Measurements from ENCODE around the gene HMG20A.

The HMG20A gene

DNA sequence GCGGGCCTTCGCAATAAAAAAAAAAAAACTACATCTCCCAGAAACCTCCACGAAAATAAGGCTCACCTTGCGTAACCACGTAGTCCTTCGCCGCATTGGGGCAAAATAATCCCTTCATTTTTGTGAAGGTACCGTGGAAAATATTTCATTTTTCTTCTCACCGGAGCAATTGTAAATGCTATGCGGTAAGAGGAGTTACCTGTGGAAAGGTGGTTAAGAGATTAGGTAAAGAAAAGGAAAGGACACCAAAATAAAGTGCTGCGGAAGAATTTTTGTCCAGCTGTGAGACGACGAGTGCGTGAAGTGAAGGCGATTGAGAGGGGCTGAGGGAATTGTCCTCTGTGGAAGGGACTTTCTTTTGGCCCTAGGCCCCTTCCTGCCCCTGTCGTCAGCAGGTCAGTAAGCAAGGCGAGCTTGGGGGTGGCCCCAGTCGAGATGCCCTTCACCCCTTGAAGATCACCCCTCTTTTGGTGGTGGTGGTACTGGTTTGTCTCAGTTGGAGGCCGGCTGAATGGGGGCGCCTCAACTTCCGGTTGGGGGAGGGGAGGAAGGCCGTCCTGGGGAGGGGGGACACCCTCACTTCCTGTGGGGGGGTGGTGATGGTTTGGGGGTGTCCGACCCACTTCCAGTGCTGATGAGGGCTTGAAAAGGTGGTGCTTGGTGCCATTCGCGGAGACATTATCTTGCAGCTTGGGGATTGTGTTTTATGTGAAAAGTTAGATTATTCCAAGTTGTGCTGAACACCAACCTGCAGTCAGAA lies at the start of gene HMG20A:
HMG20A (plus strand) TSS at position 279 of the 760 bp plus-strand sequence. CDS start 37,520 bp downstream, outside the sequence.
- peak; percentile 81 for DNase-seq (ENCODE audit: low read depth)
- H3K4me3 ChIP-seq (ENCODE audit: low read length): peak within 1 kb of the TSS; percentile 98
- TF ChIP-seq, protein P1, sequence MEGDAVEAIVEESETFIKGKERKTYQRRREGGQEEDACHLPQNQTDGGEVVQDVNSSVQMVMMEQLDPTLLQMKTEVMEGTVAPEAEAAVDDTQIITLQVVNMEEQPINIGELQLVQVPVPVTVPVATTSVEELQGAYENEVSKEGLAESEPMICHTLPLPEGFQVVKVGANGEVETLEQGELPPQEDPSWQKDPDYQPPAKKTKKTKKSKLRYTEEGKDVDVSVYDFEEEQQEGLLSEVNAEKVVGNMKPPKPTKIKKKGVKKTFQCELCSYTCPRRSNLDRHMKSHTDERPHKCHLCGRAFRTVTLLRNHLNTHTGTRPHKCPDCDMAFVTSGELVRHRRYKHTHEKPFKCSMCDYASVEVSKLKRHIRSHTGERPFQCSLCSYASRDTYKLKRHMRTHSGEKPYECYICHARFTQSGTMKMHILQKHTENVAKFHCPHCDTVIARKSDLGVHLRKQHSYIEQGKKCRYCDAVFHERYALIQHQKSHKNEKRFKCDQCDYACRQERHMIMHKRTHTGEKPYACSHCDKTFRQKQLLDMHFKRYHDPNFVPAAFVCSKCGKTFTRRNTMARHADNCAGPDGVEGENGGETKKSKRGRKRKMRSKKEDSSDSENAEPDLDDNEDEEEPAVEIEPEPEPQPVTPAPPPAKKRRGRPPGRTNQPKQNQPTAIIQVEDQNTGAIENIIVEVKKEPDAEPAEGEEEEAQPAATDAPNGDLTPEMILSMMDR (IDR thresholded peaks at IDR 0.05; ENCODE audit: insufficient read depth, low read depth, low read length, missing control alignments): no peak

DNA sequence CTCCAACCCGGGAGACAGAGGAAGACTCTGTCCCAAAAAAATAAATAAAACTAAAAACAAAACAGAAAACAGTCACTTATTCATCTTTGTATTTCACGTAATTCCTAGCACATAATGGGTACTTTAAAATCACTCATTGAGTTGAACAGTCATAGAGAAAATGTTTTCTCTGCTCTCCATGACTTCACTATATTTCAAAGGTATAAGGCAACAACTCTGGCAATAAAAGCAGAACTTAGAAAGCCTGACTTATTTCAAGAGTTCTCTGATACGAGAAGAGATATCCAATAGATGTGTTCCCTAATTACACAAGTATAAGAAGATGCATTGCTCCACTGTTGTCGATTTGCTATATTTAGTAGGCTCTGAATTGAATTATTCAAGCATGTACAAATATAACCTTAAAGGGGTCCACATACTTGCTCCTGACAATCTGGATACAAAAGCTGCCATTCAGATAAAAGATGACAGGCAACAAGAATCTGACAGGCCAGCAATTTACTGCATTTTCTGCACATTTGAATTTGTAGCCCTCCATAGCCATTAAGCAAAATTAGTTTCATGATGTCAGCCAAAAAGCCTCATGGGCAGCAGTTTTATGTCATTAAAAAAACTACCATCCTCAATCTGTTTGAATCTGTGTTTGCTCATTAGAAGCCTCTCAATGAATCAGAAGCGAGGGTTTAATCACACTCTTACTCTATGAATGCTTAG lies 48.7 kb upstream of the HMG20A start:
- no peak overlapping the region for H3K4me3 ChIP-seq (ENCODE audit: low read length)
- TF ChIP-seq, protein P1 (IDR thresholded peaks at IDR 0.05; ENCODE audit: insufficient read depth, low read depth, low read length, missing control alignments): no peak
- DNase-seq (ENCODE audit: low read depth): no peak

DNA sequence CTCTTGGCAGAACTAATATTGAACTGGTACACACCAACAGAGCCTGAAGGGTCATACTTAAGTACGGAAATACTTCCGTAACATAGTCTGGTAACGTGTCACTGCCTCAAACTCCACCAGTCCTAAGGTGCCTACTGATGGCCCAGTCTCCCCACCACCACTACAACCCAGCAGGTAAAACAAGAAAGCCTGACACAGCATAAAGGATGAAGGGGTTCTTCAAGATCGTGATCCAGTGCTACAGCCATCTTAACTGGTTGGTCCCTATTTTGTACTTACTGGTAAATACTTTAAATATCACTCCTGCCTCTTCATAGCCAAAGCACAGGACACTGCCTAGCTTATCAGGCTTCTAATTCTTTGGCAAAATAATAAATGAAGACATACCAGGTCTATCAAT lies 47.2 kb upstream of the HMG20A start:
- DNase-seq (ENCODE audit: low read depth): no peak
- H3K4me3 ChIP-seq (ENCODE audit: low read length): no peak overlapping the region
- TF ChIP-seq, protein P1 (IDR thresholded peaks at IDR 0.05; ENCODE audit: insufficient read depth, low read depth, low read length, missing control alignments): no peak

DNA sequence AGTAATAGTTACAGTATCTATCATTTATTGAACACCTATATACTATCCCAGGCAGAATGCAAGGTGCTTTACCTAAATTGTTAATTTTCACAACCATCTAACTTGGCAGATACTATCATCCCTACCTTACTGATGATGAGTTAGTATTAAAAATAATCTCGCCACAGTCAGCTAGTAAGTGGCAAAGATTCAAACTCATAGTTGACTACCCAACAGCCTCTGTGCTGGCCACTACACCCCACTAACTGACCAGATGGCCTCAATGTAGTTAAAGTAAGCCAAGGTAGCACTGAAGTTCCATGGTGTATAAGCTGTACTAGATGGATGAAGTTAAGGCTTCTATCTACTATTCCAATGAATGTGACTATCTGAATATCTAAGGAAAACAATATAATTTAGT lies 45.6 kb upstream of the HMG20A start:
- TF ChIP-seq, protein P1 (IDR thresholded peaks at IDR 0.05; ENCODE audit: insufficient read depth, low read depth, low read length, missing control alignments): no peak
- DNase-seq (ENCODE audit: low read depth): no peak
- H3K4me3 ChIP-seq (ENCODE audit: low read length): no peak overlapping the region

DNA sequence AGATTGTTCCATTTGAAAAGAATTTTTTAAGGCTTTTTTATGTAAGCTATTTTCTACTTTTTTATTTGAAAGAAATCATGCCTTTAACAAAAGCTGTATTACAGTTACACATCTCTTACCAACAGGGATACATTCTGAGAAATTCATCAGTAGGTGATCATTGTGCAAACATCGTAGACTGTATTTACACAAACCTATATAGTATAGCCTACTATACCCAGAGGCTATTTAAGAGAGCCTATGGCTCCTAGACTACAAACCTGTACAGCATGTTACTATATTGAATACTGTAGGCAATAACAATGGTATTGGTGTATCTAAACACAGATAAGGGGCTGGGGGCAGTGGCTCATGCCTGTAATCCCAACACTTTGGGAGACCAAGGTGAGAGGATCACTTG lies 43.9 kb upstream of the HMG20A start:
- no peak overlapping the region for H3K4me3 ChIP-seq (ENCODE audit: low read length)
- no peak for DNase-seq (ENCODE audit: low read depth)
- TF ChIP-seq, protein P1 (IDR thresholded peaks at IDR 0.05; ENCODE audit: insufficient read depth, low read depth, low read length, missing control alignments): no peak

DNA sequence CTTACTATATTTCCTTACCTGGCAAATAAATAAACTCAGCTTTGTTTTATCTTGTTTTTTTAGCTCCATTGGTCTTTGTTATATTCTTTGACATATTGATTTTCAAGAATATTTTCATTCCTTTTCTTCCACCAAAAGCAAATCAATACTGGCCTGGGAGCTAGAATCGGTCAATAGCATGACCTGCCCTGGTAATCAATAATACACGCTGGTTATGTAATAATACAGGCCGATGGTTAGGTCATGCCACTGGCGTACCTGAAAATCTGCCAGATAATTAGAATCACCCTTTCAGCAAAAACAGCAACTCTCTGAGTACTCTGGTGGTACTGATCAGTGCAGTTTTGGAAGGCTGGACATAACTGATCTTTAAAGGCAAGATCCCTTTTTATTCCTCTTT lies 40.7 kb upstream of the HMG20A start:
- H3K4me3 ChIP-seq (ENCODE audit: low read length): no peak overlapping the region
- DNase-seq (ENCODE audit: low read depth): no peak
- TF ChIP-seq, protein P1 (IDR thresholded peaks at IDR 0.05; ENCODE audit: insufficient read depth, low read depth, low read length, missing control alignments): no peak
